ENCODE results near the gene RGS4.

DNA sequence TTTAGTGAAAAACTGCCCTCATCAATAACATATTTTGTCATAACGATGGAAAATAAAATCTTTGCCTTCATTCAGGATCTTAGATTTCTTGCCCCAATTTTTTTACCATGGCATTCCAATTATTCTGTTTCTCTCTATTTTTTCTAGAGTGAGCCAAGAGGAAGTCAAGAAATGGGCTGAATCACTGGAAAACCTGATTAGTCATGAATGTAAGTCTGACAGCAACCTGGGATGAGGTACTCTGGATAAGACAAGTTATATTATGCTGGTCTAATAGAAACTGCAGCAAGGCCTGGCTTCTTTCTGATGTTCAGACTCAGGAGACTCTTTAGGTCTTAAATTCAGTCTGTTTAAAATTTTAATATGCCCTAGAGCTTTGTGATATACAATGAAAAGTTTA is 3.5 kb downstream of the RGS4 start:
- no peak for TF ChIP-seq ZNF777 (CRISPR knock-in tag; IDR thresholded peaks at IDR 0.05)
- TF ChIP-seq POLR2AphosphoS5 (IDR thresholded peaks at IDR 0.05; ENCODE audit: low read depth, low read length) = no peak
- no peak for TF ChIP-seq POLR2A (IDR thresholded peaks at IDR 0.05; ENCODE audit: insufficient read depth in 1 of 2, low read depth in 2 of 2, low read length in 2 of 2)
- no peak for TF ChIP-seq MAFG (CRISPR knock-in tag; IDR thresholded peaks at IDR 0.05)
- TF ChIP-seq CBX1 (IDR thresholded peaks at IDR 0.05; ENCODE audit: low read depth) = no peak
- TF ChIP-seq, protein P1, sequence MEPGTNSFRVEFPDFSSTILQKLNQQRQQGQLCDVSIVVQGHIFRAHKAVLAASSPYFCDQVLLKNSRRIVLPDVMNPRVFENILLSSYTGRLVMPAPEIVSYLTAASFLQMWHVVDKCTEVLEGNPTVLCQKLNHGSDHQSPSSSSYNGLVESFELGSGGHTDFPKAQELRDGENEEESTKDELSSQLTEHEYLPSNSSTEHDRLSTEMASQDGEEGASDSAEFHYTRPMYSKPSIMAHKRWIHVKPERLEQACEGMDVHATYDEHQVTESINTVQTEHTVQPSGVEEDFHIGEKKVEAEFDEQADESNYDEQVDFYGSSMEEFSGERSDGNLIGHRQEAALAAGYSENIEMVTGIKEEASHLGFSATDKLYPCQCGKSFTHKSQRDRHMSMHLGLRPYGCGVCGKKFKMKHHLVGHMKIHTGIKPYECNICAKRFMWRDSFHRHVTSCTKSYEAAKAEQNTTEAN (CRISPR knock-in tag; conservative IDR thresholded peaks at IDR 0.05) = no peak
- no peak for TF ChIP-seq ZNF335 (CRISPR knock-in tag; IDR thresholded peaks at IDR 0.05)
- no peak for TF ChIP-seq EZH2 (conservative IDR thresholded peaks at IDR 0.05; ENCODE audit: low read depth, low read length)
- TF ChIP-seq, protein P2, sequence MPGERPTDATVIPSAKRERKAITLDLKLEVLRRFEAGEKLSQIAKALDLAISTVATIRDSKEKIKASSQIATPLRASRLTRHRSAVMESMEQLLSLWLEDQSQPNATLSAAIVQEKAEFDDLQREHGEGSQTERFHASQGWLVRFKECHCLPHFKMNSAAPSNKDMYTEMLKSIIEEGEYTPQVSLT (CRISPR knock-in tag; IDR thresholded peaks at IDR 0.05; ENCODE audit: borderline replicate concordance, low read depth) = no peak
- TF ChIP-seq, protein P3, sequence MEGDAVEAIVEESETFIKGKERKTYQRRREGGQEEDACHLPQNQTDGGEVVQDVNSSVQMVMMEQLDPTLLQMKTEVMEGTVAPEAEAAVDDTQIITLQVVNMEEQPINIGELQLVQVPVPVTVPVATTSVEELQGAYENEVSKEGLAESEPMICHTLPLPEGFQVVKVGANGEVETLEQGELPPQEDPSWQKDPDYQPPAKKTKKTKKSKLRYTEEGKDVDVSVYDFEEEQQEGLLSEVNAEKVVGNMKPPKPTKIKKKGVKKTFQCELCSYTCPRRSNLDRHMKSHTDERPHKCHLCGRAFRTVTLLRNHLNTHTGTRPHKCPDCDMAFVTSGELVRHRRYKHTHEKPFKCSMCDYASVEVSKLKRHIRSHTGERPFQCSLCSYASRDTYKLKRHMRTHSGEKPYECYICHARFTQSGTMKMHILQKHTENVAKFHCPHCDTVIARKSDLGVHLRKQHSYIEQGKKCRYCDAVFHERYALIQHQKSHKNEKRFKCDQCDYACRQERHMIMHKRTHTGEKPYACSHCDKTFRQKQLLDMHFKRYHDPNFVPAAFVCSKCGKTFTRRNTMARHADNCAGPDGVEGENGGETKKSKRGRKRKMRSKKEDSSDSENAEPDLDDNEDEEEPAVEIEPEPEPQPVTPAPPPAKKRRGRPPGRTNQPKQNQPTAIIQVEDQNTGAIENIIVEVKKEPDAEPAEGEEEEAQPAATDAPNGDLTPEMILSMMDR (CRISPR knock-in tag; IDR thresholded peaks at IDR 0.05) = no peak
- TF ChIP-seq HDAC1 (CRISPR knock-in tag; IDR thresholded peaks at IDR 0.05) = no peak
- TF ChIP-seq EP300 (IDR thresholded peaks at IDR 0.05; ENCODE audit: low read depth in 2 of 2, low read length in 2 of 2) = no peak
- no peak for TF ChIP-seq EP300 (CRISPR knock-in tag; IDR thresholded peaks at IDR 0.05; ENCODE audit: borderline replicate concordance)

Data from HepG2 (cell line).